NK-92 treated with Interleukin-12 subunit alpha and Interleukin-12 subunit beta, amount 100 ng/mL, for 24 hours (cell line): ENCODE measurements around the gene ANKRD13D.

ENCODE experiments used
- DNase-seq: peaks from one replicate; lab custom pipeline; 2025; lab: John Stamatoyannopoulos, UW

Gene ANKRD13D

DNA sequence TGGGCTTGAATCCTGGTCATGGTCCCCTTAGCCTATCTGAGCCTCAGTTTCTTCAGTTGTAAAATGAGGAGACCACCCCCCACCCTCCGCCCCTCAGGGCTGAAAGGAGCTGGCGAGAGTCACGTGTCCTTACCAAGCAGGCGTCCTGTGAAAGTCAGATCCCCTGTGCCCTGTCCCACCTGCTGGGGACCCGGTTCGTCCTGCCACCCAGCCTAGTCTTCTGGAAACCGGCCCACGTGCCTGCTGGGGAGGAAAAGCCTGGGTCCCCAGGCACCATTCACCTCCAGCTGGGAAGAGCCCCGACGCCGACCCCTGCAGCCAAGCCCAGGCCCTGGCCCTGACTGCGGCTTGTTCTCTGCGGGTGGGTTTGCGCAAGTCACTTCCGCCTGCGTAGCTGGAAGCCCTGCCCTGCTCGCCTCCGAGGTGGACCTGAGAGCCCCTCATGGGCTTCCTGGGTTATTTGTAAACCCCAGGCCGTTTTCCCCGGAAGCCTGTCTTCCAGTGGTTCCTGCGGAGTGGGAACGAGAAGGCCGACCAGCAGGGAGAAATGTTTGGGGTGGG, 13.5 kb downstream of the ANKRD13D start:
- no peak for DNase-seq

DNA sequence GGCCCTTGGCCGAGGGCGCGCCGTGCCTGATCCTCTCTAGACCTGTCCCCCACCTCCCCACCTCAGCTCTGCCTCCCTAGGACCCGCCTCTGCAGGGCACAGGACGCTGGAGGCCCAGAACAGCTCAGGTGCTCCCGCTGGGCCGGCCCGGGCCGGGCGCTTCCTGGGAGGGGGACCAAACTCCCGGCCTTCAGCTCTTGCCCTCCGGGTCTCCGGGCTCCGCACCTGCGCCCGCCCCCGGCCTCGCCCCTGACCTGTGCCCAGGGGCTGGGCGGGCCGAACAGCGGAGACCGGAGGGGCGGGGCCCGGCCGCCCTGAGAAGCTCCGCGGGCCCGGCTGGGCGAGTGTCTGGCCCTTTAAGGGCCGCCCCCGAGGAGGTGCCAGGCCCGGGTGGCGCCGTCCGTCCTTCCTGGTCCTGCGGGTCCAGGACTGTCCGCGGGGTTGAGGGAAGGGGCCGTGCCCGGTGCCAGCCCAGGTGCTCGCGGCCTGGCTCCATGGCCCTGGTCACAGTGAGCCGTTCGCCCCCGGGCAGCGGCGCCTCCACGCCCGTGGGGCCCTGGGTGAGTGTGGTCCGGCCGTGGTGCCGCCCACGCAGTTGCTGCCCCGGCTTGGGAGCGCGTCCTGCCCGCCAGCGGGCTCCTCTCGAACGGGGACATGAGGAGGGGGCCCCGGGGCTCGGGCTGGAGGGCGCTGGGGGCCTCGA, 14.2 kb downstream of the ANKRD13D start, which contains the start of gene SSH3:
Gene SSH3 (plus strand): TSS at position 399 of the 703 bp plus-strand sequence. CDS start 96 bp downstream, at position 495.
- no peak for DNase-seq

DNA sequence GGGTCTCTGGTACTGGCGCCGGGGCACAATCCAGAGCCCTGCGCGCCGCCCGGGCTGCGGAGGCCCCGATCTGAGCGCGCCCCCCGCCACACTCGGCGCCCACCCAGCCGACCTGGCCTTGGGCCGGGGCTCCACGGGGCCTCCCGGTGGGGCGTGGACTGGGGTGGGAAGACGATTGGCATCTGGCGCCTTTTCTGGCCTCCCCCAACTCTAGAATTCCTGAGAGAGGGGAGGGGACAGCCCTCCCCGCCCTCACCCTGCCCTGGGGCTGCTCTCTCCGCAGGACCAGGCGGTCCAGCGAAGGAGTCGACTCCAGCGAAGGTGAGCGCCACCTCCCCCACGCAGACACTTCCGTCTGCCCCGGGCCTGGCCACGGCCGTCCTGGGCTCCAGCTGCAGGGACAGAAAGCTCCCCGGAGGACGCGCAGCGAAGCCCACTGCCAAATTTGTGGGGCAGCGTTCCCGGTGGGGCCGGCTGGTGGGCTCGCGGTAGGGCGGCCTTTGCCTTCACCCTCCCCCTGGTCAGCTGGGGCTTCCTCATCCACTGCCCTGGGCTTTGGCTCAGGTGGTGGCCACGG, 14.8 kb downstream of the ANKRD13D start:
- DNase-seq = no peak

DNA sequence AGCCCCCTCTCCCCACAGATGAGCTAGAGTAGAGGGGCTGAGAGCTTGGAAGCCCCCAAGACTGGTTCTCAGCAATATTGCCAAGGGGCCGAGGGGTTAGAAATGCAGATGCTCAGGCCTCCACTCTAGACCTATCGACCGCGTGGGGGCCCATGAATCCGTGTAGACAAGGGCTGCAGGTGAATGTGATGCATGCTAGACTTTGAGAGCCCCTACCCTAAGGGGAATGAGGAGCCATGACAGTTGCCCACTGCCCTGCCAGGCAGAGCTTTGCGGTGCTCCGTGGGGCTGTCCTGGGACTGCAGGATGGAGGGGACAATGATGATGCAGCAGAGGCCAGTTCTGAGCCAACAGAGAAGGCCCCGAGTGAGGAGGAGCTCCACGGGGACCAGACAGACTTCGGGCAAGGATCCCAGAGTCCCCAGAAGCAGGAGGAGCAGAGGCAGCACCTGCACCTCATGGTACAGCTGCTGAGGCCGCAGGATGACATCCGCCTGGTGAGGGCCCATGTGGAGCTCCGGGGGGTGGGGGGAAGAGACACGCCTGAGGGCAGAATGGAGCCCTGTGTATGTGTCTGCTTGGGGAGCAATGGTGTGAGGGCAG, 15.5 kb downstream of the ANKRD13D start:
- no peak for DNase-seq

DNA sequence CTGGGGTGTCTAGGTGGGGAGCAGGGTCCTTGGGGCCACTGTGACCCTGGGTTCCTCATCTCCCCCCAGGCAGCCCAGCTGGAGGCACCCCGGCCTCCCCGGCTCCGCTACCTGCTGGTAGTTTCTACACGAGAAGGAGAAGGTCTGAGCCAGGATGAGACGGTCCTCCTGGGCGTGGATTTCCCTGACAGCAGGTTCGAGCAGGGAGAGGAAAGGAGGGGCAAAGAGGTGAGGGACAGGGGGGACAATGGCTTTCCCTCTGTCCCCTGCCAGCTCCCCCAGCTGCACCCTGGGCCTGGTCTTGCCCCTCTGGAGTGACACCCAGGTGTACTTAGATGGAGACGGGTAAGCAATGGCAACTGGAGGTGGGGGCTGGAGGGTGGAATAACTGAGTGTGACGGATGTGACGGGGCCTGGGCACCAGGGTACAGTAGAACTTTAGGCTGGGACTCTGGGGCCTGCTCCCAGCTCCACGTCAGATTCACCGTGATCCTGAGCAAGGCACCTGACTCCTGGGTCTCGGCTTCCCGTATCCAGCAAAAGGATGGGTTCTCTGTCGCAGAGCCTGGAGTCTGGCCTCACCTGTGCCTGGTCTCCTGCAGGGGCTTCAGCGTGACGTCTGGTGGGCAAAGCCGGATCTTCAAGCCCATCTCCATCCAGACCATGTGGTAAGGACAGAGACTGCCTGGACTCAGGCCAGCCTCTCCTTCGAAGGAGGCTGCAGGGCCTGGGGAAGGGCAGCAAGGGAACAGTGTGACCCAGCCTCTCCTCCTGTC, 17.9 kb downstream of the ANKRD13D start:
- no peak for DNase-seq

DNA sequence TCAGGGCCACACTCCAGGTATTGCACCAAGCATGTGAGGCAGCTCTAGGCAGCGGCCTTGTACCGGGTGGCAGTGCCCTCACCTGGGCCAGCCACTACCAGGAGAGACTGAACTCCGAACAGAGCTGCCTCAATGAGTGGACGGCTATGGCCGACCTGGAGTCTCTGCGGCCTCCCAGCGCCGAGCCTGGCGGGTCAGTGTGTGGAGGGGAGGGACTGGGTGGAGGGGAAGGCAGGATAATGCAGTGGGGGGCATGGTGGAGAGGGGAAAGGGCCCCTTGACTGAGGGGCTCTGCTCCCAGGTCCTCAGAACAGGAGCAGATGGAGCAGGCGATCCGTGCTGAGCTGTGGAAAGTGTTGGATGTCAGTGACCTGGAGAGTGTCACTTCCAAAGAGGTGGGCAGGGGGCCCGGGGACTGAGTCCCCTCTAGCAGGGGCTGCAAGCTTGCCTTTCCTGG, 18.5 kb downstream of the ANKRD13D start:
- DNase-seq = no peak

DNA sequence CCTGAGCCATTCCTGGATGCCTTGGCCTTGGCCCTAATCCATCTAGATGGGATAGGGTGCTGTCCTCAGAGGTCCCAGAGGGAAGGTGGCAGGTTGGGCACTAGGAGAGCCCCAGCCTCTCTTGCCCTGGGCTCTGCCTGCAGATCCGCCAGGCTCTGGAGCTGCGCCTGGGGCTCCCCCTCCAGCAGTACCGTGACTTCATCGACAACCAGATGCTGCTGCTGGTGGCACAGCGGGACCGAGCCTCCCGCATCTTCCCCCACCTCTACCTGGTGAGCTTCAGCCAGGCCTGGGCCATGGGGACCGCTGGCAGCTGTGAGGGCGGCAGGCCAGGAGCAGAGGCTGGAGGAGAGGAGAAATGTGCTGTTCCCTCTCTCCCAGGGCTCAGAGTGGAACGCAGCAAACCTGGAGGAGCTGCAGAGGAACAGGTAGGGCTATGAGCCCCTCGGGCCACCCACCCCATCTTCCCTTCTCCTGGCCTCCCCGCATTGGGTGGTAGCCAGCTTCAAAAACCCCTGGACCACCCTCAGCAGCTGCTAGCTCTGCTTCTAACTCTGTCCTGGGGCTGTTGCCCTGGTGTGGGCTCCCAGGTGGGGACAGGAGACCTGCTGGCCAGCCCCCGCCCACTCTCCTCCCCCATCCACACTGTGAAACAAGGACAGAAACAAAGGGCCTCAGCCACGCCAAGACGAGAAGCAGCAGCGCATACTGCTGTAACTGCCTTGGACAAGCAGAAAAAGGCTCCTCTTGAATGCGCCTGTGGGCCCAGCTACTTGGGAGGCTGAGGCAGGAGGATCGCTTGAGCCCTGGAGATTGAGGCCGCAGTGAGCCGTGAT, 19.1 kb downstream of the ANKRD13D start:
- no peak for DNase-seq

DNA sequence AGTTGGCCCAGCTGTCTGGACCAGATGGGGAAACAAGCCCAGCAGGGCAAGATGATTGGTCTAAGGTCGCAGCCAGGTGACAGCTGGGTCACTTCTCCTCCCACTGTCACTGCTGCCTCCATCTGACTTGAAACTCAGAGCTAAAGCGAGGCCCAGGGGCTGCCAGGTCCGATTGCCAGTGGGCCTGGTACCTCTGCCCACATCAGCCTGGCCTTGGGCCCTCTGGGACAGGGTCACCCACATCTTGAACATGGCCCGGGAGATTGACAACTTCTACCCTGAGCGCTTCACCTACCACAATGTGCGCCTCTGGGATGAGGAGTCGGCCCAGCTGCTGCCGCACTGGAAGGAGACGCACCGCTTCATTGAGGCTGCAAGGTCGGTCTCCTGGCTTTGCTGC, 20.1 kb downstream of the ANKRD13D start:
- no peak for DNase-seq

DNA sequence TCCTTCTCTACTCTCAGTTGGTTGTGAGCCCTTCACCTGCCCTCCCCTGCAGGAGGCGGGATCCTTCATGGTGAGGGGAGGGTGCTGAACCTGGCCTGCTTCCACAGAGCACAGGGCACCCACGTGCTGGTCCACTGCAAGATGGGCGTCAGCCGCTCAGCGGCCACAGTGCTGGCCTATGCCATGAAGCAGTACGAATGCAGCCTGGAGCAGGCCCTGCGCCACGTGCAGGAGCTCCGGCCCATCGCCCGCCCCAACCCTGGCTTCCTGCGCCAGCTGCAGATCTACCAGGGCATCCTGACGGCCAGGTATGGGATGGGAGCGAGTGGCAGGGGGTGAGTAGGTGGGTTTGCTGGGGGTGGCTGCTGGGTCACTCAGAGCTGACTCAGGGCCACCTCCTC, 20.6 kb downstream of the ANKRD13D start:
- DNase-seq = no peak

DNA sequence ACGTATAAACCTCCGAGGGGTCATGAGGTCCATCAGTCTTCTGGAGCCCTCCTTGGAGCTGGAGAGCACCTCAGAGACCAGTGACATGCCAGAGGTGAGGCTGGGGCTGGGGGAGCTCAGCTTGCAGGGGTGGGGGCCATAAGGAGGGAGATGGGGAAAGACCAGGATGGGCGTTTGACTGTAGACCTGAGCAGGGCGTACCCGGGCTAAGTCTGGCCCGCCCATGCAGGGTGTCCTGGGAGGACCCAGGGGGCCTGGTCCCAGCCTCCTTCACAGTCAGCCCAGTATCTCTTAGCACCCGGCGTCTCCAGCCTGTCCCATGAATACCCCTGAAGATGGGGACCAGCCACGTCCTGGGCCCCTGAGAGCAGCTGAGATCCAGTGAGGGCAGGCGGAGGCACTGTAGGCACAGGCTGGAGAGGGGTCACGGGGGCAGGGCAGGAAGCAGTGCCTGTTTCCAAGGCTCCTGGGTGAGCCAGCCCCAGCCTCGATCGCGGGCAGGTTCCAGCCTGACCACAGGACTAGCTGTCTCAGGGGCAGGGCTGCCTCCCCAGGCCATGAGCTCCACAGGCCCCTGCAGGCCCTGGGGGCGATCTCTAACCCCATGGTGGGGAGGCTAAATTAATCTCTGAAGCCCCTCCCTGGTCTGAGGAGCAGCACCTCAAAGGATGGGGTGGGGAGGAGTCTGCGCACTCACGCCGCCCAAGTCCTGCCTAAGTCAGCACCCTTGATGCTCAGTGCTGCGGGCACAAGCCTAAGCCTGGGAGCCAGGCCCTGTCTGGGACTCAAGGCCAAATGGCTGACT, 21.3 kb downstream of the ANKRD13D start:
- no peak for DNase-seq

DNA sequence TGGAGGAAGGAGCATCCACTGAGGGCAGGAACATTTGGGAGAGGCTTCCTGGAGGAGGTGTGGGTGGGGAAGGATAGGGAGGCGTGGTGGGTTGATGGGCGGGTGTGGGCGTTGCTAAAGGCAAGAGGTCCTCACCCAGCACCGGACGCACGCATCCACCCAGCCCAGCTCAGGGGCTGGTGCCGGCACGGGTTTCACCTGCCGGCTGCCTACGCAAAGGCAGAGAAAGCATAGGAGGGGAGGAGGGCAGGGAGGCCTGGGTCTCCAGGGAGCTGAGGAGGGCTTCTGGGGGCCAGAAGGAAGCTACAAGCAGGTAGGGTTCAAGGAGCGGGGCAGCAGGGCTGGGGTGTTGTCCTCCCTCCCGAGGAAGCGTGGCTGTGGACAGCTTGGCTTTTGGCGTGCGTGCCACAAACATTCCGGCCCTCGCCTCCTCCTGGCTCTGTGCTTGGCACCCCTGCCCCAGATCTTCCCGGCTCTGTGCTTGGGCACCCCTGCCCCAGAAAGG, 22.0 kb downstream of the ANKRD13D start:
- DNase-seq = no peak

DNA sequence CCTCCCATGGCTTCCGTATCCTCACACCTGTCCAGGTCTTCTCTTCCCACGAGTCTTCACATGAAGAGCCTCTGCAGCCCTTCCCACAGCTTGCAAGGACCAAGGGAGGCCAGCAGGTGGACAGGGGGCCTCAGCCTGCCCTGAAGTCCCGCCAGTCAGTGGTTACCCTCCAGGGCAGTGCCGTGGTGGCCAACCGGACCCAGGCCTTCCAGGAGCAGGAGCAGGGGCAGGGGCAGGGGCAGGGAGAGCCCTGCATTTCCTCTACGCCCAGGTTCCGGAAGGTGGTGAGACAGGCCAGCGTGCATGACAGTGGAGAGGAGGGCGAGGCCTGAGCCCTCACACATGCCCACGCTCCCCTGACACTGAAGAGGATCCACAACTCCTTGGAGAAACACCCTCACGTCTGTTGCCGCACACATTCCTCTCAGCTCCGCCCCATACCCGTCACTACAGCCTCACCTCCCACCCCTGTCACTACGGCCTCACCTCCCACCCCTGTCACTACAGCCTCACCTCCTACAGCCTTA, 22.5 kb downstream of the ANKRD13D start:
- DNase-seq = no peak

DNA sequence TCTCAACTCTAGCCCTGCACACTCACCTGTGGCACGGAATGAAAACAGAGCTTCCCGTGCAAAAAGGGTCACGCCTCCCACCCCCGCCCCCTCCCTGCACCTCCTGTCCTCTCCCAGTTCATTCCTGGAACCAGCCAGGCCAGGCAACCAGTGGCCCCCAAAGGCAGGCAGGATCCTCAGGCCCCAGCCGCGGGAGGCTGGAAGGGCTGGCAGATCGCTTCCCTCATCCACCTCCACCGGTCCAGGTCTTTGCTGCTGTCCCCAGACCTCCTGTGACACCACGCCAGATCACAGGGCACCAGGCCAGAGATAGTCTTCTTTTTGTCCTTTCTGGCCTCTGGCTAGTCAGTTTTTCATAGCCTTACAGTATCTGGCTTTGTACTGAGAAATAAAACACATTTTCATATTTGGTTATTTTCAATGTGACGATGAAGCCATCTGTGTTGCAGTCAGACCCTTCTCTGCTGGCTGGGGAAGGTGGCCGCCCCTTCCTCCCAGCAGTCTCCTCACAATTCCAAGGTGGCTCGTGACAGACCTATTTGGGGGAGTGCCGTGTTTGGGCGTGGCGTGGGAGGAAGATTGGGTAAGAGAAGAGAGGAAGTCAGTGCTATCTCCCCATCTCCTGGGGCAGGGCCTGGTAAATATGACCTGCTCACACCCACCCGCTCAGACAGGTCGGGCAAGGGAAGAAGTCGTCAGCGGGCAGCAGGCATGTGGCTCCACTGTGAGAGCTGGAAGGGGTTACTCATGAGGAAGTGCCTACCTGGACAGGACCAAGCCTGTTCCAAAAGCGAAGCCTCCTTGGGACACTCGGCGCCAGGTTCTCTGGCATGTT, 23.3 kb downstream of the ANKRD13D start:
- no peak for DNase-seq

DNA sequence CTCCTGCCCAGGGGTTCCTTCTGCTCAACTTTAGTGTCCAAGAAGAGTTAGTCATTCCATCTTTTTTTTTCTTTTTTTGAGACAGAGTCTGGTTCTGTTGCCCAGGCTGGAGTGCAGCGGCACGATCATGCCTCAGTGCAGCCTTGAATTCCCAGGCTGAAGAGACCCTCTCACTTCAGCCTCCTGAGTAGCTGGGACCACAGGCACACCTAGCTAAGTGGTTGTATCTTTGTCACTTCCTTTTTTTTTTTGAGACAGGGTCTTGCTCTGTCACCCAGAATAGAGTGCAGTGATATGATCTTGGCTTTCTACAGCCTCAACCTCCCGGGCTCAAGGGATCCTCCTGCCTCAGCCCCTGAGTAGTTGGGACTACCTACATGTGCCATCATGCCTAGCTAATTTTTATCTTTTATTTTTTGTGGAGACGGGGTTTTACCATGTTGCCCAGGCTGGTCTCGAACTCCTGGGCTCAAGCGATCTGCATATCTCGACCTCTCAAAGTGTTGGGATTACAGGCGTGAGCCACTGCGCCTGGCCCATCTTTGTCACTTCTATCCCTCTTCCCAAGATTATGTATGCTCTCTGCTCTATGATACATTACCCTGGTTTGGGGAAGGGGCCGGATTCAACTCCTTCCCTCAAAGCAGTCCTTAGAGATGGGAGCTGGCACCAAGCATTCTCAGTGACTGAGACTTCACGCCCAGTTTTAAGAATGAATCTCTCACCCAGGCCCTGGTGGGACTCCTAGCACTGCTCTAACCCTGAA, 24.2 kb downstream of the ANKRD13D start:
- DNase-seq = no peak

DNA sequence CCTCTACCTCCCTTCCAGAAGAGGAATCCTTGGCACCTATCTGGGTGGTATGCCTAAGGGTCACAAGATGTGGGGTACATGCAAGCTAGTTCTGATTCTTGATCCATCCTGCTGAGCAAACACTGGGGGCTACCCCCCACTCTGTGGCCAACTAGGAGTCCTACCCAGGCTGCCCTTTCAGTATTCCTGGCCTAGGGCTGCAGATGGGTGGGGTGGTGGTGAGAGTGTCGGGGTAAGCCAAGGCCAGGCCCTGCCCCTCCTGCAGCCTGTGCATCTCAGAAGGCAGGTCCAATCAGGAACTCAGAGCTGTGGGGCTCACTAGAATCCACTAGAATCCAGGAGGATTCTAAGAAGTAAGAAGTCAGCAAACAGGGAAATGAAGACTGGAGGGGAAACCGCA, 25.1 kb downstream of the ANKRD13D start:
- no peak for DNase-seq

DNA sequence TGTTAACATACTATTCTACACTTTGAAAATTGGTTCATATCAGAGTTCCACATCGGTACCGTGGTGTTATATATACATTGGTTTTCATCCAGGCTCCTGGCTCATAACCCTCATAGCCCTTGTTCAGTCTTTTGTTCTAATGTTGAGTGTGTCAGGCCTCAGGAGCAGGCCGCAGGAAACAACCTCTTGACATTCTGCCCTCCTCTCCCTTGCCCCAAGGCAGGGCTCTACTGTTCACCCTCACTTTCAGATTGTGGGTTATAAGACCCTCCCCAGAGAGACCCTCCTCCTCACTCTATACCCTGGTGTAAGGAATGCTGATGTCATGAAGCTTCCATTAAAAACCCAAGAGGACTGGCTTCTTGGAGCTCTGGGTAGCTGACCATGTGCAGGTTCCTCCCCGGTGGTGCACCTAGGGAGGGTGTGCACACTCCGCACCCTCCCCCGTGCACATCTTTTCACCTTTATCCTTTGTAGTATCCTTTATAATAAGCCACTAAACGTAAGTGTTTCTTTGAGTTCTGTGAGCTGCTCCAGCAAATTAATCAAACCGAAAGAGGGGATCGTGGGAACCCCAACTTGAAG, 26.3 kb downstream of the ANKRD13D start:
- DNase-seq = no peak

DNA sequence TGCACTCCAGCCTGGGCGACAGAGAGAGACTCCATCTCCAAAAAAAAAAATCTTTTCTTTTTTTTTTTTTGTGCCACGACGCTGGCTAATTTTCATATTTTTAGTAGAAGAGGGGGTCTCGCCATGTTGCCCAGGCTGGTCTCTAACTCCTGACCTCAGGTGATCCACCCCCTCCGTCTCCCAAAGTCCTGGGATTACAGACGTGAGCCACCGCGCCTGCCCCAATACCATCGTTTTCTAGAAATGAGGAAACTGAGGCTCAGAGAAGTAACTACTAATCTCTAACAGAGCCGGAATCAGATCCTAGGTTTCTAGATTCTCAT, 27.7 kb downstream of the ANKRD13D start:
- DNase-seq = no peak

DNA sequence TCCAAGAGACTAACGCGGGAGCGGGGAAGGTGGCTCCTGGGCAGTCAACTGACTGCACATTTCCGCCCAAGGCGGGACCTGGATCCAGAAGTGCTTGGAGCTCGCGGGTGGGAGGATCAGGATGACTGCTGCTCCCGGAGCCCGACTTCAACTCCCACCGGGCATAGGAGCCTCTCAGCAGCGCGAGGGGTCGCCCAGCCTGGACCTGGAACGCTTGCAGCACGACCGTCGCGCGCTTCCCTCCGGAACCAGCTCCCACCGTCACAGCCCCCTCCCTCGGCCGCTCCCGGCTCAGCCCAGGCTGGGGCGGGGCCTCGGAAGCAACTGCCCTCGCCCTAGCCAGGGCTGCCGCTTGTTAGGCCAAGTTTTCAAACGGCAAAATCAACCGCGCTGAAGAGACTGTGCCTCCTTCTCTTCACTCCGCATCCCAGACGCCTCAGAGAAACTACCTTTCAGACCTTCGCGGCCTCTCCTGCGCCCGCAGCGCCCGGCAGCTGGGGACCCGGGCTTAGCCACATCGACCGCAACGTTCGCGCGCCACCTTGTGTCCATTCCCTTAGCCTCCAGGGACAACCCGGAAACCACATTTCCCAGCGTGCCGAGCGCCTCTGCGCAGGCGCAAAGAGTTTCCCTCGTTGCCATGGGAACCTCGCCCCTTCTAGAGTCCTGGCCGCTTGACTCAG, 28.2 kb downstream of the ANKRD13D start:
- DNase-seq = peak; percentile 97
